ENCODE measurements around the gene CLDN9.
"Not testable (repeated sequence)": the region's sequence is repeated elsewhere in the genome, so short reads cannot be mapped to it uniquely, and the experiment has no call there.

Gene CLDN9

GRCh38 chr16:3032624-3033023, 19.9 kb downstream of the CLDN9 start:
- DNase-seq (ENCODE audit: low spot score) = no peak

- DNase-seq (ENCODE audit: low spot score) = no peak
These were observed 22.7 kb downstream of the CLDN9 start for GRCh38 chr16:3035289-3035971.

GRCh38 chr16:3035972-3036725, 23.4 kb downstream of the CLDN9 start:
- no peak for DNase-seq (ENCODE audit: low spot score)

GRCh38 chr16:3036726-3037315, 24.1 kb downstream of the CLDN9 start, which contains the start of gene BICDL2:
TSS of gene BICDL2 (minus strand) at chr16:3036944. CDS start at chr16:3035496, 1,448 bp downstream.
- DNase-seq (ENCODE audit: low spot score) = no peak

- no peak for DNase-seq (ENCODE audit: low spot score)
These were observed 25.5 kb downstream of the CLDN9 start for GRCh38 chr16:3038256-3038655.

- no peak for DNase-seq (ENCODE audit: low spot score)
These were observed 26.2 kb downstream of the CLDN9 start for GRCh38 chr16:3038896-3039295.

- DNase-seq (ENCODE audit: low spot score) = no peak
These were observed 29.7 kb downstream of the CLDN9 start for GRCh38 chr16:3042376-3042775.

- DNase-seq (ENCODE audit: low spot score) = no peak
These were observed 32.0 kb downstream of the CLDN9 start for GRCh38 chr16:3044708-3045107.

- DNase-seq (ENCODE audit: low spot score) = no peak
These were observed 33.3 kb downstream of the CLDN9 start, which contains the start of gene MMP25 for GRCh38 chr16:3045758-3046640. TSS of gene MMP25 (plus strand) at chr16:3046561. CDS start at chr16:3046918, 357 bp downstream.

- DNase-seq (ENCODE audit: low spot score) = no peak
These were observed 34.1 kb downstream of the CLDN9 start for GRCh38 chr16:3046641-3047386.

- no peak for DNase-seq (ENCODE audit: low spot score)
These were observed 34.6 kb downstream of the CLDN9 start for GRCh38 chr16:3047387-3047720.

GRCh38 chr16:3049921-3050481, 37.3 kb downstream of the CLDN9 start:
- DNase-seq (ENCODE audit: low spot score) = no peak

GRCh38 chr16:3050487-3050886, 37.8 kb downstream of the CLDN9 start:
- no peak for DNase-seq (ENCODE audit: low spot score)

GRCh38 chr16:3051009-3051408, 38.3 kb downstream of the CLDN9 start:
- DNase-seq (ENCODE audit: low spot score) = no peak

- DNase-seq (ENCODE audit: low spot score) = no peak
These were observed 38.8 kb downstream of the CLDN9 start for GRCh38 chr16:3051494-3051893.

- DNase-seq (ENCODE audit: low spot score) = not testable (repeated sequence)
These were observed 40.0 kb downstream of the CLDN9 start for GRCh38 chr16:3052571-3053329.

GRCh38 chr16:3053330-3053710, 40.6 kb downstream of the CLDN9 start:
- DNase-seq (ENCODE audit: low spot score) = not testable (repeated sequence)

- DNase-seq (ENCODE audit: low spot score) = no peak
These were observed 42.4 kb downstream of the CLDN9 start for GRCh38 chr16:3054965-3055733.

GRCh38 chr16:3055734-3056115, 43.0 kb downstream of the CLDN9 start:
- DNase-seq (ENCODE audit: low spot score) = not testable (repeated sequence)

Measured in CD4-positive, alpha-beta T cell treated with Interleukin-15 for 4 hours (primary cell).